Measurements from ENCODE around the gene CCR8.

- no peak for TF ChIP-seq CTCF (IDR thresholded peaks at IDR 0.05; ENCODE audit: poor library complexity)
- TF ChIP-seq EZH2 (IDR thresholded peaks at IDR 0.05; ENCODE audit: borderline replicate concordance) = no peak
- TF ChIP-seq EZH2phosphoT487 (IDR thresholded peaks at IDR 0.05; ENCODE audit: low read depth, severe bottlenecking, unreplicated experiment) = no peak
Measured at GRCh38 chr3:39290255-39290654, 39.3 kb upstream of the CCR8 start.
